Bronchial epithelial cell (primary cell): ENCODE results near the gene COQ8B. TPM values are rescaled to one million over a fixed set of nuclear protein-coding genes. Genes with fewer than 3 reads are reported as not detected.
"Not testable (repeated sequence)": the region's sequence is repeated elsewhere in the genome, so short reads cannot be mapped to it uniquely, and the experiment has no call there.

Experiments used
- DNase-seq: peaks from one replicate; pipeline ENCODE4 v3.0.0-alpha.2; 2010; ENCODE audit warnings: low read depth
- FAIRE-seq: peaks from 2 replicates; lab custom pipeline; 2011; peaks lifted over from hg19 to GRCh38; lab: Jason Lieb, UNC
- H3K27me3 ChIP-seq: 2 replicates; pipeline ENCODE4 v1.5.1; 2011; ENCODE audit warnings: low read length; ENCODE audit not compliant: control insufficient read depth, insufficient read depth
- H3K36me3 ChIP-seq: 2 replicates; pipeline ENCODE4 v1.5.1; 2011; ENCODE audit warnings: low read length; ENCODE audit not compliant: control insufficient read depth, insufficient read depth
- H3K4me3 ChIP-seq: 2 replicates; pipeline ENCODE4 v1.5.1; 2011; ENCODE audit warnings: mild to moderate bottlenecking, low read depth, low read length, control low read depth
- CTCF ChIP-seq: IDR thresholded peaks from 2 replicates; pipeline ENCODE4 v1.5.1; 2011; ENCODE audit warnings: mild to moderate bottlenecking, moderate library complexity, low read length, control low read depth, inconsistent platforms; ENCODE audit not compliant: insufficient read depth, severe bottlenecking
- total RNA-seq: library from RNA; depleted of rRNA; stranded (reverse); fragments of >200 nt; gene quantifications from 2 replicates; pipeline ENCODE4 v1.2.1, GENCODE V29; 2014

COQ8B gene
- 20.0 and 23.9 TPM in 2 replicates for total RNA-seq

GRCh38 chr19:40716482-40717324 is at the start of gene COQ8B, which contains the start of gene ITPKC:
Gene COQ8B, minus strand, starts transcription at chr19:40716886. Its CDS starts 2,254 bp downstream, at chr19:40714632.
Gene ITPKC, plus strand, starts transcription at chr19:40717112. Its CDS starts 24 bp downstream, at chr19:40717136.
- Histone ChIP-seq H3K36me3 (peaks cover 10% of the 10 kb centered on the region), H3K27me3 (no peaks in the 10 kb centered on the region), H3K4me3 (peak within 1 kb of the TSS; percentile 99)
- DNase-seq, result peak; percentile 93
- no peak for TF ChIP-seq CTCF
- FAIRE-seq, result no peak

- peaks cover 31% of the 10 kb centered on the region for H3K36me3 ChIP-seq
- H3K27me3 ChIP-seq, FAIRE-seq, H3K4me3 ChIP-seq, DNase-seq: not testable (repeated sequence)
Measured at GRCh38 chr19:40766385-40766784, 49.7 kb upstream of the COQ8B start.

GRCh38 chr19:40763963-40764362 is 47.3 kb upstream of the COQ8B start:
- DNase-seq (no peak), FAIRE-seq (no peak)
- H3K36me3 ChIP-seq, result peaks cover 42% of the 10 kb centered on the region
- no peaks in the 10 kb centered on the region for H3K27me3 ChIP-seq
- H3K4me3 ChIP-seq, result no peak overlapping the region
- TF ChIP-seq CTCF, result no peak

GRCh38 chr19:40763526-40763925 is 46.8 kb upstream of the COQ8B start:
- no peak for TF ChIP-seq CTCF
- FAIRE-seq (no peak), DNase-seq (no peak)
- H3K36me3 ChIP-seq, result peaks cover 42% of the 10 kb centered on the region
- no peak overlapping the region for H3K4me3 ChIP-seq
- H3K27me3 ChIP-seq, result no peaks in the 10 kb centered on the region

- Histone ChIP-seq H3K36me3 (peaks cover 45% of the 10 kb centered on the region), H3K27me3 (no peaks in the 10 kb centered on the region), H3K4me3 (no peak overlapping the region)
- no peak for TF ChIP-seq CTCF
- FAIRE-seq (no peak), DNase-seq (no peak)
Measured at GRCh38 chr19:40762754-40763470, 46.2 kb upstream of the COQ8B start.

GRCh38 chr19:40759352-40759751 is 42.7 kb upstream of the COQ8B start:
- no peaks in the 10 kb centered on the region for H3K27me3 ChIP-seq
- H3K36me3 ChIP-seq, result peaks cover 38% of the 10 kb centered on the region
- no peak overlapping the region for H3K4me3 ChIP-seq
- no peak for DNase-seq
- no peak for FAIRE-seq
- TF ChIP-seq CTCF, result no peak
